HepG2 (cell line): Measurements from ENCODE around the gene IFI30. TPM values are rescaled to one million over a fixed set of nuclear protein-coding genes. Genes with fewer than 3 reads are reported as not detected.
A peak's percentile ranks its signal among the peaks of the same experiment; 100 is the strongest.

Source experiments
- ATAC-seq: fragments of 200-7000 bp; cut with Tn5 transposase; 3 replicates; pipeline ENCODE4 v1.9.1; 2020; ENCODE audit warnings: mild to moderate bottlenecking, moderate library complexity
- BruUV-seq: library from RNA; stranded (reverse); fragments of 400-500 nt; replicated peaks from 2 replicates; lab custom pipeline; 2021; lab: Mats Ljungman, UMichigan
- CTCF ChIA-PET: fragments of 300-600 bp; formaldehyde crosslinking; extraction: SDS; loops from one replicate; lab custom pipeline; 2021; ENCODE audit warnings: low total read pairs, inconsistent platforms, low intra/inter-chr PET ratio; lab: Yijun Ruan, JAX
- POLR2A ChIA-PET: fragments of 350-600 bp; sonication (Branson Sonifier 250); formaldehyde crosslinking; loops from one replicate; lab custom pipeline; 2020; ENCODE audit warnings: antibody characterized with exemption, inconsistent platforms; lab: Yijun Ruan, JAX
- DNase-seq: peaks from one replicate; pipeline ENCODE4 v3.0.0-alpha.2; 2015; ENCODE audit warnings: low spot score
- FAIRE-seq: peaks from 3 replicates; lab custom pipeline; 2011; peaks lifted over from hg19 to GRCh38; lab: Jason Lieb, UNC
- H2AFZ ChIP-seq: one replicate; pipeline ENCODE4 v1.6.1; 2011; ENCODE audit warnings: low read length, inconsistent platforms
- H3K27ac ChIP-seq: fragments of 300-600 bp; 3 replicates; pipeline ENCODE4 v1.8.0; 2011; ENCODE audit warnings: mixed run types, mild to moderate bottlenecking, mixed read lengths, low read length, inconsistent platforms; ENCODE audit not compliant: insufficient read depth; ENCODE audit errors: extremely low read length
- H3K27me3 ChIP-seq, 2 experiments: fragments of 200-600 bp in 1 of 2; 2 replicates in 1 of 2; 3 replicates in 1 of 2; pipeline versions ENCODE4 v1.6.0 to v1.8.0; 2011; ENCODE audit warnings: low read length in 2 of 2, mild to moderate bottlenecking in 2 of 2, moderate library complexity in 2 of 2, inconsistent platforms in 1 of 2; ENCODE audit not compliant: insufficient read depth in 2 of 2, control insufficient read depth in 1 of 2
- H3K36me3 ChIP-seq, 2 experiments: fragments of 200-600 bp in 1 of 2; replicated peaks in 1 of 2; 2 replicates in 1 of 2; 3 replicates in 1 of 2; pipeline versions ENCODE4 v1.5.1 to v1.8.0; 2011; ENCODE audit warnings: low read length in 2 of 2, inconsistent platforms in 1 of 2; ENCODE audit not compliant: insufficient read depth in 2 of 2, control insufficient read depth in 1 of 2
- H3K4me1 ChIP-seq: 2 replicates; pipeline ENCODE4 v1.5.1; 2012; ENCODE audit warnings: low read length, inconsistent platforms; ENCODE audit not compliant: insufficient read depth
- H3K4me2 ChIP-seq: 2 replicates; pipeline ENCODE4 v1.6.0; 2011; ENCODE audit warnings: low read depth, low read length, inconsistent platforms
- H3K4me3 ChIP-seq, 3 experiments: fragments of 200-600 bp in 1 of 3; sonication (generic), shearing (Covaris generic) in 1 of 3; replicated peaks in 1 of 3; 2 replicates each; pipeline ENCODE4 v1.5.1; 2011 to 2016; ENCODE audit warnings: low read length in 3 of 3, inconsistent platforms in 2 of 3, low read depth in 2 of 3, mild to moderate bottlenecking in 2 of 3, control low read depth in 1 of 3, mixed read lengths in 1 of 3; ENCODE audit not compliant: insufficient read depth in 1 of 3
- H3K79me2 ChIP-seq: one replicate; pipeline ENCODE4 v1.6.1; 2011; ENCODE audit warnings: low read length, inconsistent platforms; ENCODE audit not compliant: insufficient read depth
- H3K9ac ChIP-seq: 2 replicates; pipeline ENCODE4 v1.6.0; 2011; ENCODE audit warnings: mild to moderate bottlenecking, low read depth, low read length, inconsistent platforms; ENCODE audit not compliant: insufficient read depth
- H3K9me3 ChIP-seq: 2 replicates; pipeline ENCODE4 v1.5.1; 2012; ENCODE audit warnings: mild to moderate bottlenecking, low read length
- H4K20me1 ChIP-seq: 2 replicates; pipeline ENCODE4 v1.6.0; 2011; ENCODE audit warnings: inconsistent platforms, mild to moderate bottlenecking, low read length, moderate library complexity; ENCODE audit not compliant: insufficient read depth
- ATRX ChIP-seq: sonication (generic); formaldehyde crosslinking; IDR thresholded peaks from 2 replicates; pipeline ENCODE4 v1.4.0; 2020; ENCODE audit warnings: missing genetic modification reagents, borderline replicate concordance
- CREB1 ChIP-seq, 2 experiments: fragments of 450-650 bp in 1 of 2; IDR thresholded peaks; 2 replicates each; pipeline ENCODE4 v1.6.1; 2016 to 2017; ENCODE audit warnings: control low read depth in 1 of 2, mild to moderate bottlenecking in 1 of 2, missing compliant biosample characterization in 1 of 2, missing genetic modification characterization in 1 of 2
- FOXM1 ChIP-seq: sonication (generic); formaldehyde crosslinking; IDR thresholded peaks from 2 replicates; pipeline ENCODE4 v1.5.0; 2020; ENCODE audit warnings: missing genetic modification reagents
- KDM3A ChIP-seq: IDR thresholded peaks from 2 replicates; pipeline ENCODE4 v1.6.1; 2018; ENCODE audit warnings: low read depth, missing compliant biosample characterization
- KDM5B ChIP-seq: sonication (generic); formaldehyde crosslinking; IDR thresholded peaks from 2 replicates; pipeline ENCODE4 v1.4.0; 2020; ENCODE audit warnings: missing genetic modification reagents, mild to moderate bottlenecking, borderline replicate concordance
- MXD4 ChIP-seq: IDR thresholded peaks from 2 replicates; pipeline ENCODE4 v1.6.1; 2016; ENCODE audit warnings: mild to moderate bottlenecking, missing biosample characterization, missing genetic modification reagents
- NCOA1 ChIP-seq: sonication (generic); formaldehyde crosslinking; IDR thresholded peaks from 2 replicates; pipeline ENCODE4 v1.9.0; 2021; ENCODE audit warnings: missing genetic modification reagents
- REL ChIP-seq: sonication (generic); formaldehyde crosslinking; conservative IDR thresholded peaks from 2 replicates; pipeline ENCODE4 v1.8.0; 2022; ENCODE audit warnings: mild to moderate bottlenecking, missing genetic modification reagents, moderate library complexity
- SOX6 ChIP-seq, 2 experiments: fragments of 450-650 bp in 1 of 2; sonication (generic) in 1 of 2; formaldehyde crosslinking in 1 of 2; IDR thresholded peaks; 2 replicates each; pipeline versions ENCODE4 v1.4.0 to v1.6.1; 2017 to 2020; ENCODE audit warnings: antibody characterized with exemption in 1 of 2, mild to moderate bottlenecking in 1 of 2, missing genetic modification reagents in 1 of 2
- SP2 ChIP-seq: sonication (generic); formaldehyde crosslinking; IDR thresholded peaks from 2 replicates; pipeline ENCODE4 v1.5.1; 2020; ENCODE audit warnings: mild to moderate bottlenecking, missing genetic modification reagents
- ZNF549 ChIP-seq: sonication (generic); formaldehyde crosslinking; IDR thresholded peaks from 2 replicates; pipeline ENCODE4 v1.5.0; 2020; ENCODE audit warnings: missing genetic modification reagents
- ZNF570 ChIP-seq: sonication (generic); formaldehyde crosslinking; IDR thresholded peaks from 2 replicates; pipeline ENCODE4 v1.4.0; 2020; ENCODE audit warnings: mild to moderate bottlenecking, missing genetic modification reagents, borderline replicate concordance
- ZNF572 ChIP-seq: sonication (generic); formaldehyde crosslinking; IDR thresholded peaks from 2 replicates; pipeline ENCODE4 v1.5.1; 2020; ENCODE audit warnings: mild to moderate bottlenecking, missing genetic modification reagents
- ZNF652 ChIP-seq: IDR thresholded peaks from 2 replicates; pipeline ENCODE4 v1.6.1; 2016; ENCODE audit warnings: low read depth, borderline replicate concordance
- ZNF777 ChIP-seq: sonication (generic); formaldehyde crosslinking; IDR thresholded peaks from 2 replicates; pipeline ENCODE4 v1.4.0; 2020; ENCODE audit warnings: missing genetic modification reagents
- WGBS: methylation state at CpG from one replicate; pipeline ENCODE4 v1.1.6; 2017; ENCODE audit warnings: low lambda C conversion rate; 5-methylcytosine and 5-hydroxymethylcytosine counted together
- in situ Hi-C: cut with HindIII; loops from 2 replicates; pipeline ENCODE4 v1.10.0; 2017; ENCODE audit warnings: low pct_unique_long_range_greater_than_20kb; ENCODE audit not compliant: extremely low pct_ligation_motif_present
- intact Hi-C: fragments of 100-400 bp; cut with micrococcal nuclease; formaldehyde crosslinking; loops from one replicate; pipeline ENCODE4 v1.10.0; 2022; ENCODE audit not compliant: unreplicated experiment
- polyA plus RNA-seq, 8 experiments: library from polyadenylated mRNA; depleted of rRNA in 3 of 8; stranded (reverse) in 7 of 8; unstranded in 1 of 8; fragments of >200 nt; fragmentation: Illumina TruSeq in 4 of 8; extraction: Trizol in 4 of 8; gene quantifications; 2 replicates each; pipeline versions ENCODE4 v1.2.1 to v1.2.3, GENCODE V29; 2011 to 2016; ENCODE audit warnings: low read depth in 4 of 8, missing spikeins in 1 of 8, mixed read lengths in 1 of 8; ENCODE audit not compliant: insufficient read depth in 1 of 8
- total RNA-seq, 5 experiments: library from RNA; depleted of rRNA; stranded (reverse); fragments of >200 nt; fragmentation: Illumina TruSeq; extraction: Trizol; gene quantifications; 2 replicates each; pipeline ENCODE4 v1.2.3, GENCODE V29; 2016; ENCODE audit warnings: low read depth in 1 of 5
- TF ChIP-seq, protein P1 (sequence below): sonication (generic); formaldehyde crosslinking; IDR thresholded peaks from 2 replicates; pipeline ENCODE4 v1.4.0; 2020; ENCODE audit warnings: missing genetic modification reagents
- TF ChIP-seq, protein P2 (sequence below): sonication (generic); formaldehyde crosslinking; IDR thresholded peaks from 2 replicates; pipeline ENCODE4 v1.8.0; 2022; ENCODE audit warnings: low read depth, missing genetic modification reagents

The IFI30 gene
- total and polyA plus RNA-seq, 2 of the 13 experiments (the other 11 are each of a cell fraction or from before 2014, with no cell fraction given), result 25.0 to 79.4 TPM

DNA sequence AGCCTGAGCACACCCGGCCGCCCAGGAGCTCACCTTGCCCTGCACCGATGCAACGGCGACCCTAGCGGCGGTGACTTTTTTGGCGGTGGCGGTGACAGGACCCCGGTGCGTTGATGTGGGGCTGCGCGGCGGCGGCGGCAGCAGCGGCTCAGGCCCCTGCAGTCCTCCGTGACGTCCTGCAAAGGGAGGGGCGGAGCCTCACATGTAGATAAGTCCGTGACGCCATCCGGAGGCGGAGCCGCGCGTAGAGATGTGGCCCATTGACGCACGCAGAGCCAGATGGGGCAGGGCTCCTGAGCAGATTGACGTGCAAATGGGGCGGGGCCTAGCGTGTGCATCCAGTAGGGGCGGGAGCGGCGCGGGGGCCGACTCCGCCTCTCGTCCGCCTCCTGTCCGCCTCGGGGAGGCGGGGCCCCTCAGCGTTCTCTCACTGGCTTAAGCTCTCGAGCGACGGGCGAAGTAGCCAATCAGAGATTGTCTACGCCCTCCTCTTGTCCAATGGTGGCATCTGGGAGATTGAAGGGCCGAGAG lies 30.3 kb downstream of the IFI30 start, which contains the start of gene RAB3A:
Gene RAB3A (minus strand): TSS at position 180 of the 531 bp plus-strand sequence. CDS start 1,302 bp downstream, outside the sequence.
- whole genome bisulfite sequencing, result 0% methylated on average over 3 of the region's 50 CpGs
- peaks cover 13% of the 10 kb centered on the region for H3K4me1 ChIP-seq
- no peak within 1 kb of the TSS for H2AFZ ChIP-seq
- FAIRE-seq (peak; percentile 91), ATAC-seq (peak; percentile 94), DNase-seq (peak; percentile 99)
- H3K36me3 ChIP-seq, result peaks cover 3 to 5% of the 10 kb centered on the region in 2 experiments; a peak in 1 of 5 replicates
- peak within 1 kb of the TSS; percentile 98 for H3K4me2 ChIP-seq
- in situ Hi-C loops, result loop anchor here (10.0 kb wide), 1 partner anchor 211 kb away; the partner anchor contains the start of gene SSBP4
- H3K27ac ChIP-seq, result peak within 1 kb of the TSS; percentile 60
- H3K9ac ChIP-seq, result peak within 1 kb of the TSS; percentile 73
- H3K9me3 ChIP-seq, result no peaks in the 10 kb centered on the region
- ChIA-PET POLR2A (interaction anchor here (0.6 to 4.0 kb wide), 8 partner anchors 12 to 182 kb away, joined by 3 to 27 read pairs (median 6); partner anchors contain the start of genes GDF15, JUND and MPV17L2), CTCF (no interaction called here)
- no TSS peak for BruUV-seq
- no peaks in the 10 kb centered on the region for H4K20me1 ChIP-seq
- H3K79me2 ChIP-seq, result no peaks in the 10 kb centered on the region
- H3K4me3 ChIP-seq, result peak within 1 kb of the TSS; percentile 73 to 94 (median 83)
- 0 out of 5 replicates have a peak, but pooled peaks cover 0 to 3% of the 10 kb centered on the region in 2 experiments for H3K27me3 ChIP-seq
- intact Hi-C loops, result loop anchor here (1.0 to 5.0 kb wide), 2 partner anchors 20 to 118 kb away; partner anchors contain the start of gene LSM4
- TF ChIP-seq KDM5B (peak; percentile 81), MXD4 (peak; percentile 52; the same call in 1 of the 2 replicates), SOX6 (IDR thresholded peaks at IDR 0.05) (no peak), SOX6 (CRISPR knock-in tag; IDR thresholded peaks at IDR 0.05) (peak; percentile 56), SP2 (peak; percentile 99), ZNF652 (CRISPR knock-in tag) (no peak), FOXM1 (CRISPR knock-in tag) (no peak), ZNF777 (CRISPR knock-in tag) (0 out of 2 replicates have a peak, but pooled peaks have one; percentile 41), NCOA1 (CRISPR knock-in tag) (no peak), REL (CRISPR knock-in tag) (no peak), CREB1 (IDR thresholded peaks at IDR 0.05) (peak; percentile 94), CREB1 (CRISPR knock-in tag; IDR thresholded peaks at IDR 0.05) (peak; percentile 85), ZNF572 (no peak), KDM3A (peak; percentile 26; the same call in 1 of the 2 replicates), ZNF549 (CRISPR knock-in tag) (no peak), ZNF570 (CRISPR knock-in tag) (no peak), ATRX (CRISPR knock-in tag) (no peak)
- TF ChIP-seq, protein P1, sequence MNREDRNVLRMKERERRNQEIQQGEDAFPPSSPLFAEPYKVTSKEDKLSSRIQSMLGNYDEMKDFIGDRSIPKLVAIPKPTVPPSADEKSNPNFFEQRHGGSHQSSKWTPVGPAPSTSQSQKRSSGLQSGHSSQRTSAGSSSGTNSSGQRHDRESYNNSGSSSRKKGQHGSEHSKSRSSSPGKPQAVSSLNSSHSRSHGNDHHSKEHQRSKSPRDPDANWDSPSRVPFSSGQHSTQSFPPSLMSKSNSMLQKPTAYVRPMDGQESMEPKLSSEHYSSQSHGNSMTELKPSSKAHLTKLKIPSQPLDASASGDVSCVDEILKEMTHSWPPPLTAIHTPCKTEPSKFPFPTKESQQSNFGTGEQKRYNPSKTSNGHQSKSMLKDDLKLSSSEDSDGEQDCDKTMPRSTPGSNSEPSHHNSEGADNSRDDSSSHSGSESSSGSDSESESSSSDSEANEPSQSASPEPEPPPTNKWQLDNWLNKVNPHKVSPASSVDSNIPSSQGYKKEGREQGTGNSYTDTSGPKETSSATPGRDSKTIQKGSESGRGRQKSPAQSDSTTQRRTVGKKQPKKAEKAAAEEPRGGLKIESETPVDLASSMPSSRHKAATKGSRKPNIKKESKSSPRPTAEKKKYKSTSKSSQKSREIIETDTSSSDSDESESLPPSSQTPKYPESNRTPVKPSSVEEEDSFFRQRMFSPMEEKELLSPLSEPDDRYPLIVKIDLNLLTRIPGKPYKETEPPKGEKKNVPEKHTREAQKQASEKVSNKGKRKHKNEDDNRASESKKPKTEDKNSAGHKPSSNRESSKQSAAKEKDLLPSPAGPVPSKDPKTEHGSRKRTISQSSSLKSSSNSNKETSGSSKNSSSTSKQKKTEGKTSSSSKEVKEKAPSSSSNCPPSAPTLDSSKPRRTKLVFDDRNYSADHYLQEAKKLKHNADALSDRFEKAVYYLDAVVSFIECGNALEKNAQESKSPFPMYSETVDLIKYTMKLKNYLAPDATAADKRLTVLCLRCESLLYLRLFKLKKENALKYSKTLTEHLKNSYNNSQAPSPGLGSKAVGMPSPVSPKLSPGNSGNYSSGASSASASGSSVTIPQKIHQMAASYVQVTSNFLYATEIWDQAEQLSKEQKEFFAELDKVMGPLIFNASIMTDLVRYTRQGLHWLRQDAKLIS, result no peak
- TF ChIP-seq, protein P2, sequence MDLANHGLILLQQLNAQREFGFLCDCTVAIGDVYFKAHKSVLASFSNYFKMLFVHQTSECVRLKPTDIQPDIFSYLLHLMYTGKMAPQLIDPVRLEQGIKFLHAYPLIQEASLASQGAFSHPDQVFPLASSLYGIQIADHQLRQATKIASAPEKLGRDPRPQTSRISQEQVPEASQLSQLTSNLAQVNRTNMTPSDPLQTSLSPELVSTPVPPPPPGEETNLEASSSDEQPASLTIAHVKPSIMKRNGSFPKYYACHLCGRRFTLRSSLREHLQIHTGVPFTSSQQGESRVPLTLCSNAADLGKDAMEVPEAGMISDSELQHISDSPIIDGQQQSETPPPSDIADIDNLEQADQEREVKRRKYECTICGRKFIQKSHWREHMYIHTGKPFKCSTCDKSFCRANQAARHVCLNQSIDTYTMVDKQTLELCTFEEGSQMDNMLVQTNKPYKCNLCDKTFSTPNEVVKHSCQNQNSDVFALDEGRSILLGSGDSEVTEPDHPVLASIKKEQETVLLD (CRISPR knock-in tag), result no peak
